DMS 273 (cell line): ENCODE results near the gene AHCYL1.

Source experiments
- DNase-seq: peaks from one replicate; lab custom pipeline; 2025; ENCODE audit not compliant: unreplicated experiment; lab: John Stamatoyannopoulos, UW

Gene AHCYL1

GRCh38 chr1:110059133-110059863 is 74.7 kb downstream of the AHCYL1 start:
- no peak for DNase-seq

GRCh38 chr1:110060034-110060661 is 75.6 kb downstream of the AHCYL1 start:
- DNase-seq: peak; percentile 73

GRCh38 chr1:110060662-110061060 is 76.1 kb downstream of the AHCYL1 start:
- no peak for DNase-seq

- no peak for DNase-seq
Observed at GRCh38 chr1:110061341-110061740, 76.8 kb downstream of the AHCYL1 start.

- no peak for DNase-seq
Observed at GRCh38 chr1:110062612-110063011, 78.0 kb downstream of the AHCYL1 start.

- no peak for DNase-seq
Observed at GRCh38 chr1:110063781-110064180, 79.2 kb downstream of the AHCYL1 start.

GRCh38 chr1:110064576-110065337 is 80.2 kb downstream of the AHCYL1 start:
- DNase-seq: no peak

- no peak for DNase-seq
Observed at GRCh38 chr1:110065841-110066240, 81.3 kb downstream of the AHCYL1 start.

GRCh38 chr1:110067479-110067892 is 82.9 kb downstream of the AHCYL1 start:
- no peak for DNase-seq

- no peak for DNase-seq
Observed at GRCh38 chr1:110067893-110068645, 83.5 kb downstream of the AHCYL1 start.

- no peak for DNase-seq
Observed at GRCh38 chr1:110068646-110069403, 84.3 kb downstream of the AHCYL1 start.

GRCh38 chr1:110069404-110070281 is 85.1 kb downstream of the AHCYL1 start:
- no peak for DNase-seq

- DNase-seq: no peak
Observed at GRCh38 chr1:110070282-110070669, 85.7 kb downstream of the AHCYL1 start.

GRCh38 chr1:110070671-110071242 is 86.2 kb downstream of the AHCYL1 start, which contains the start of gene ALX3:
Gene ALX3 (minus strand): TSS chr1:110070672. CDS start chr1:110070612, 60 bp downstream.
- DNase-seq: no peak
